ENCODE results near the gene C16orf95.

GRCh38 chr16:87320510-87321227 is 3.5 kb upstream of the C16orf95 start:
- TF ChIP-seq YY1 (IDR thresholded peaks at IDR 0.05) (no peak), CTCF (IDR thresholded peaks at IDR 0.05; ENCODE audit: low read depth, low read length, missing input control) (no peak), TAF1 (conservative IDR thresholded peaks at IDR 0.05) (no peak), FOXA1 (IDR thresholded peaks at IDR 0.05) (no peak), HNF4G (IDR thresholded peaks at IDR 0.05) (no peak)

Data from liver (tissue), 3 donors.